ENCODE data around the gene RABEP2. TPM values are rescaled to one million over a fixed set of nuclear protein-coding genes. Genes with fewer than 3 reads are reported as not detected.

The RABEP2 gene
- total RNA-seq, 1 experiment from 2014 or later: 17.6 TPM

- no peak for DNase-seq (ENCODE audit: low spot score)
- CTCF ChIA-PET: no interaction called here
- H3K27ac ChIP-seq (ENCODE audit: low read depth, low read length, poor library complexity, severe bottlenecking): no peak overlapping the region
- TF ChIP-seq EZH2 (IDR thresholded peaks at IDR 0.05; ENCODE audit: borderline replicate concordance, low read depth, low read length, poor library complexity, severe bottlenecking) (no peak), CTCF (conservative IDR thresholded peaks at IDR 0.05; ENCODE audit: low read depth, low read length) (no peak)
- no TSS peak for BruUV-seq (replicated peaks)
- intact Hi-C loops (cut with micrococcal nuclease; ENCODE audit: unreplicated experiment): no loop called here
- no peaks in the 10 kb centered on the region for H3K36me3 ChIP-seq (ENCODE audit: insufficient read depth, low read length, poor library complexity, severe bottlenecking)
- no peak overlapping the region for H3K4me3 ChIP-seq (ENCODE audit: low read depth, low read length, poor library complexity, severe bottlenecking)
- POLR2A ChIA-PET (ENCODE audit: low non-redundant PET): interaction anchor here (0.6 kb wide), 1 partner anchor 36 kb away, joined by 10 read pairs; the partner anchor contains the start of gene ATXN2L
- no peaks in the 10 kb centered on the region for H3K27me3 ChIP-seq (replicated peaks; ENCODE audit: insufficient read depth, low read depth, low read length, poor library complexity)
- no peaks in the 10 kb centered on the region for H3K9me3 ChIP-seq (ENCODE audit: low read depth, low read length, poor library complexity, severe bottlenecking)
- H3K4me1 ChIP-seq (ENCODE audit: insufficient read depth, low read length, poor library complexity, severe bottlenecking): peaks cover 7% of the 10 kb centered on the region
Measured at GRCh38 chr16:28859326-28859725, 65.7 kb downstream of the RABEP2 start.

GRCh38 chr16:28858421-28858820, 66.6 kb downstream of the RABEP2 start:
- CTCF ChIA-PET: no interaction called here
- DNase-seq (ENCODE audit: low spot score): no peak
- POLR2A ChIA-PET (ENCODE audit: low non-redundant PET): interaction anchor here (0.9 kb wide), 1 partner anchor 11 kb away, joined by 4 read pairs; no protein-coding TSS in a partner anchor

More at GRCh38 chr16:28858421-28858820, 66.6 kb downstream of the RABEP2 start:
- Histone ChIP-seq H3K27ac (ENCODE audit: low read depth, low read length, poor library complexity, severe bottlenecking) (no peak overlapping the region), H3K9me3 (ENCODE audit: low read depth, low read length, poor library complexity, severe bottlenecking) (no peaks in the 10 kb centered on the region), H3K4me3 (ENCODE audit: low read depth, low read length, poor library complexity, severe bottlenecking) (no peak overlapping the region), H3K27me3 (replicated peaks; ENCODE audit: insufficient read depth, low read depth, low read length, poor library complexity) (no peaks in the 10 kb centered on the region), H3K4me1 (ENCODE audit: insufficient read depth, low read length, poor library complexity, severe bottlenecking) (peaks cover 7% of the 10 kb centered on the region), H3K36me3 (ENCODE audit: insufficient read depth, low read length, poor library complexity, severe bottlenecking) (no peaks in the 10 kb centered on the region)
- intact Hi-C loops (cut with micrococcal nuclease; ENCODE audit: unreplicated experiment): no loop called here
- no TSS peak for BruUV-seq (replicated peaks)
- TF ChIP-seq CTCF (conservative IDR thresholded peaks at IDR 0.05; ENCODE audit: low read depth, low read length) (no peak), EZH2 (IDR thresholded peaks at IDR 0.05; ENCODE audit: borderline replicate concordance, low read depth, low read length, poor library complexity, severe bottlenecking) (no peak)

Other genes starting within 250 kb of the RABEP2 start
- gene EIF3C, start 213.8 kb downstream of the RABEP2 start, total RNA-seq (2021): 824 and 839 TPM in 2 replicates
- 0.92 and 2.1 TPM in 2 replicates for gene NPIPB9, start 173.5 kb downstream of the RABEP2 start, total RNA-seq (2021)
- 330 and 335 TPM in 2 replicates for gene ATXN2L, start 102.2 kb downstream of the RABEP2 start, total RNA-seq (2021)
- gene TUFM, start 78.9 kb downstream of the RABEP2 start, total RNA-seq (2021): 228 and 244 TPM in 2 replicates
- gene SH2B1, start 61.4 kb downstream of the RABEP2 start, total RNA-seq (2021): 55.9 and 57.8 TPM in 2 replicates
- gene ATP2A1, start 46.8 kb downstream of the RABEP2 start, total RNA-seq (2021): 3.0 and 3.5 TPM in 2 replicates
- not detected in 2 replicates for gene CD19, start 6.7 kb upstream of the RABEP2 start, total RNA-seq (2021)
- gene NFATC2IP, start 25.7 kb upstream of the RABEP2 start, total RNA-seq (2021): 63.4 and 63.5 TPM in 2 replicates
- gene SPNS1, start 49.5 kb upstream of the RABEP2 start, total RNA-seq (2021): 46.3 and 48.6 TPM in 2 replicates
- gene LAT, start 59.8 kb upstream of the RABEP2 start, total RNA-seq (2021): 2.8 and 5.5 TPM in 2 replicates